Fibroblast of the conjunctiva (primary cell): ENCODE measurements around the gene AXL.
"Not testable (repeated sequence)": the region's sequence is repeated elsewhere in the genome, so short reads cannot be mapped to it uniquely, and the experiment has no call there.

Source experiments
- DNase-seq: peaks from one replicate; pipeline ENCODE4 v3.0.0-alpha.2; 2010; ENCODE audit warnings: low read depth

The AXL gene

GRCh38 chr19:41218615-41219507 is at the start of gene AXL:
Gene AXL, plus strand, starts transcription at chr19:41219223. Its CDS starts 170 bp downstream, at chr19:41219393.
- peak; percentile 64 for DNase-seq

GRCh38 chr19:41172297-41173164 is 46.5 kb upstream of the AXL start:
- DNase-seq, result no peak

DNA sequence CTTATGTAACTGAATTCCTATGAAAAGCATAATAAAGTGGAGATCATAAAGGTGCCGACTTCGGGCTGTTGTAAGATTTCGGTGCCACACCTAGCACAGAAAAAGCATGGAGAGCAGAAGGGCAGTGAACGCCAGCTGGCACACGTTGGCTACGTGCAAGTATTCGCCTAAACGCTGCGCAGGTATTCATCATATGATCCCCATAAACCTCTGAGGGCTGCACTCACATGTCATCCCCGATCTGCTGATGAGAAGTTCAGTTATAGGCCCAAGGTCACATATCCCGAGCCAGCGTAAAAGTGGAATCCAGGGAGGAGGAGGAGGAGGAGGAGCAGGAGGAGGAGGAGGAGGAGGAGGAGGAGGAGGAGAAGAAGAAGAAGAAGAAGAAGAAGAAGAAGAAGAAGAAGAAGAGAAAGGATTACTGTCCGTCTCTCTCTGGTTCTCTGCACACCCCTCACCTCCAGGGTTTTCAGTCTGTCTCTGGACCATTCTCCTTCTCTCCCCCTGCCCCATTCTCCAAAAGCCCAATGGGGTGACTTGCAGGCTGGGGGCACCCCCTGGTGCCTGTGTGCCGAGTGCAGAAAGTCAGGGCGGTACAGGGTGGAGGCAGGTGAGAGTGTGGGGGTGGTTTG is 44.6 kb upstream of the AXL start:
- no peak for DNase-seq

DNA sequence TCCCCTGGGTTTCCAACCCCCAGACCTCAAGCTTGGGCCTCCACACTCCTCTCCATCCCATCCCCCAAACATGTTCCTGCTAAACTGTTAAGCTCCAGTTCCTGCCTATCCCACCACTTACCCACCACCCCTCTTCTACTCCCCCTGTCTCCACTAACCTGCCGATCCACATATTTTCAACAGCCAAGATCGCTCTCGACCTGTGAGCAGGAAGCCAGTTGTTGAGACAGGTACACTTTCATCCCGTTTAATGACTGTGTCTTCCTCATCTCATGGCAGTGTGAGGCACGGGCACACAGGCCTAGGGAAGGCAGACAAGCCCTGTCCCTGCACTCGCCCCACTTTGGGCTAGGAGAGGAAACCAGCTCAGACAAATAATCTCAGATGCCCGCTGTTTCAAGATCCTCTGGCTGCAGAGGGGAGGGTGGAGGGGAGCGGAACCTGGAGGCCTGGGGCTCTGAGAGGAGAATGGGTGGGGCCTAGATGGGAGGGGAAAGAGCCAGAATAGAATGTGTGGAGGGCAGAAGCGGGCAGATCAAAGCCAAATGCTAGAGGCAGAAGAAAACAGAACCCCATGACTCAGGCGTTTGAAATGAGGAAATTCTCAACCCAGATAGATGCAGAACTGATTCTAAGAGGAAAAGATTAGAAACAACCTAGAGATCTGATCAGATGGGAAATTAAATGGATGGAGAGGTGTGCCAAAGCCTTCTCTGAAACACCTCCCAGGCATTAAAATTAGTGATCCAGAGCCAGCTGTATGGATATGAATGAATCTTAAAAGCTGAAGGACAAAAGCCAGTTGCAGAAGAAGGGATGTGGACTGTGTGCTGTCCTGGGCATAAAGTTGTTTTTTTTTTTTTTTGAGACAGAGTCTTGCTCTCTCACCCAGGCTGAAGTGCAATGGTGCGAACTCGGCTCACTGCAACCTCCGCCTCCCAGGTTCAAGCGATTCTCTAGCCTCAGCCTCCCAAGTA is 42.9 kb upstream of the AXL start:
- peak; percentile 63 for DNase-seq

- DNase-seq, result not testable (repeated sequence)
Measured at GRCh38 chr19:41180173-41180572, 38.9 kb upstream of the AXL start.

GRCh38 chr19:41186971-41187883 is 31.8 kb upstream of the AXL start:
- no peak for DNase-seq

DNA sequence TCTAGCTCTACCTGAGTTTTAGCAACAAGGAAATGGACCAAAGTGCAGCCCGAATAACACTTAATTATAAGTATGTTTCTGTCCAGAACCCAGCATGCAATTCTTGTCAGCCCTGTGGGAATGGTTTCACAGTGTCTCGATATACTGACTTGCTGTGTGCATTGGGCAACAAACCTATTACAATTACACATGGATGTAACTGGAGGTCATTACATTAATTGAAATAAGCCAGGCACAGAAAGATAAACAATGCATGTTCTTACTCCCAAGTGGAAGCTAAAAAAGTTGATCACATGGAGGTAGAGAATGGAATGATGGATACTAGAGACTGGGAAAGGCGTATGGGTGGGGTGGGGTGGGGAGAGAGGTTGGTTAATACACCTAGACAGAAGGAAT is 31.1 kb upstream of the AXL start:
- DNase-seq, result no peak

GRCh38 chr19:41189425-41190065 is 29.5 kb upstream of the AXL start:
- DNase-seq, result no peak

- DNase-seq, result no peak
Measured at GRCh38 chr19:41192574-41193429, 26.2 kb upstream of the AXL start, which contains the start of gene CYP2S1. Gene CYP2S1, plus strand, starts transcription at chr19:41193219. Its CDS starts 46 bp downstream, at chr19:41193265.

DNA sequence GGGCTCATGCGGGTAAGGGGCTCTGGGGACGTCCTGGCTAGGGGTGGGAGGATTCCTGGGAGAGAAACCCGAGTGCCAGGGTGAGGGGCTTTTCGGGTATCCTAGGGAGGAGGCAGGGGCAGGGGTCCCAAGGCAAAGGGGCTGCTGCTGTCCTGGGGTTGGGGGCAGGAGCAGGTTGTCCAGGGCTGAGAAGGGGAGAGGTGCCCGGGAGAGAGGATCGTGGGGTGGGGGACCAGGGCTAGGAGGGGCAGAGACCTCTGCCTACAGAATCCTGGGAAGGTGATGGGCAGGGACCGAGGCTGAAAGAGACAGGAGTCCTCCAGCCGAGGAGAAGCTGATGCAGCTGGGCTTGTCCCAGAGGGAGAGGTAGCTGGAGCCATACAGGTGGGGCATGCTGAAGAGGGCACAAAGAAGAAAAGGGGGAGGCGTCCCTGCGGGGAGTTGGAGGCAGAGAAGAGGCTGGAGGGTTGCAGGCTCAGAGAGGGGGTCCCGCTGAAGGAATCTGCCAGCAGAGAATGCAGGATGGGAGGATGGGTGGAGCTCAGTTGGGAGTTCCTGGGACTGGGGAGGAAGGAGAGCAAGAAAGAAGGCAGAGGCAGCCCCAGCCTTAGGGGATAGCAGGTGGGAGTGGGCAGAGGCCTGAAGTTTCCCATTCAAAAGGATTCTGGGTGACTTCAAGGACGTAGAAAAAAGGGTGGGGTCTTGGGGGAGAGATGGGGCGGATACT is 25.4 kb upstream of the AXL start:
- DNase-seq, result no peak

DNA sequence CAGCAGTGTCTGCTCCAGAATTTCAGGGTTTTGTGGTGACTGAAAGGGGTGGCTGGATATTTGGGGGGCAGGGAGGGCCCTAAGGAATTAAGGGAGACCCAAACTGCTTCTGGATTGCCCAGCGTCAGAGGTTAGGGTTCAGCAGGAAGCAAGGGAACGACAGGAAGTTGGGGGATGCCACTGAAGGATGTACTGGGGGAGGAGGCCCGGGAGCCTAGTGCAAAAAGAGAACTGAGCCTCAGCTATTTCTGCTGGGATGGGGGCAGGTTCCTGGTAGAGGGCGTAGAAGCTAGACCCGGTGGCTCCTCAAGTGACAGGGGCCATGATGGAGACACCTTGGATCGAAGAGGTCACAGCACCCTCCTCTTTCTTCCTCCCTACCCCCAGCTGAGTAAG is 24.9 kb upstream of the AXL start:
- DNase-seq, result no peak

GRCh38 chr19:41195675-41196497 is 23.1 kb upstream of the AXL start:
- no peak for DNase-seq

DNA sequence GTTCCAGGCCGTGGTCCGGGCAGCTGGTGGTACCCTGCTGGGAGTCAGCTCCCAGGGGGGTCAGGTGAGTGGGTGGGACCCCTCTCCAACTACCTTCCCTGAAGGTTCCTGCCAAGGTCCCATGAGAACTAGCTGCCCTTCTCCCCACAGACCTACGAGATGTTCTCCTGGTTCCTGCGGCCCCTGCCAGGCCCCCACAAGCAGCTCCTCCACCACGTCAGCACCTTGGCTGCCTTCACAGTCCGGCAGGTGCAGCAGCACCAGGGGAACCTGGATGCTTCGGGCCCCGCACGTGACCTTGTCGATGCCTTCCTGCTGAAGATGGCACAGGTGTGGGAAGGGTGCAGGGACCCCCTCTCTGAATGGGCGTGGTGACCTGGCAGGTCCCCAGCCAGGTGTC is 20.5 kb upstream of the AXL start:
- no peak for DNase-seq

DNA sequence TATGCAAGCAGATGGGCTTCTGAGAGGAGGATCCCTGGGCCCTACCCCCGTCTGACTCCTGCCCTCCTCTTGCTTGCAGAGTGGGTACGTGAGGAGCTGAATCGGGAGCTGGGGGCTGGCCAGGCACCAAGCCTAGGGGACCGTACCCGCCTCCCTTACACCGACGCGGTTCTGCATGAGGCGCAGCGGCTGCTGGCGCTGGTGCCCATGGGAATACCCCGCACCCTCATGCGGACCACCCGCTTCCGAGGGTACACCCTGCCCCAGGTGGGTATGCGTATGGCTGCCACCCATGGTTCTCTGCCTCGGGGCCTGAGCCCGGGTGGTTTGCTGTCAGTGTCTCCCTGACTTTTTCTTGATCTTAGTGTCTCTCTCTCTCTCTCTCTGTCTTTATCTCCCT is 15.7 kb upstream of the AXL start:
- DNase-seq, result no peak

DNA sequence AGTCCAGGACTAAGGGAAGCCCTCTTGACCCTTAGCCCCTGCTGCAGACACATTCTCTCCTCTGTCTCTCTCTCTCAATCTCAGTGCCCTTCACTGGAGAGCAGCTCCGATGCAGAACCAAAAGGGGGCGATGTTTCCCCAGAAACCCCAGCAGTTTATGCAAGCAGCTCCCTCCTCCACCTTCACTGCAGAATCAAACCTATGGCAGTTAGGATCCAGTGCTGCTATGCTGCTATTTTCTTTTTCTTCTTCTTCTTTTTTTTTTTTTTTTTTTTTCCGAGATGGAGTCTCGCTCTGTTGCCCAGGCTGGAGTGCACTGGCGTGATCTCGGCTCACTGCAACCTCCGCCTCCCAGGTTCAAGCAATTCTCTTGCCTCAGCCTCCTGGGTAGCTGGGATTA is 14.7 kb upstream of the AXL start:
- DNase-seq, result peak; percentile 85

GRCh38 chr19:41205995-41206394 is 13.0 kb upstream of the AXL start:
- DNase-seq, result no peak

- DNase-seq, result no peak
Measured at GRCh38 chr19:41206456-41206855, 12.6 kb upstream of the AXL start.
